ENCODE data around the gene HOXC9. TPM values are rescaled to one million over a fixed set of nuclear protein-coding genes. Genes with fewer than 3 reads are reported as not detected.

HOXC9 gene
- total RNA-seq, 1 donor from 2014 or later, result not detected

DNA sequence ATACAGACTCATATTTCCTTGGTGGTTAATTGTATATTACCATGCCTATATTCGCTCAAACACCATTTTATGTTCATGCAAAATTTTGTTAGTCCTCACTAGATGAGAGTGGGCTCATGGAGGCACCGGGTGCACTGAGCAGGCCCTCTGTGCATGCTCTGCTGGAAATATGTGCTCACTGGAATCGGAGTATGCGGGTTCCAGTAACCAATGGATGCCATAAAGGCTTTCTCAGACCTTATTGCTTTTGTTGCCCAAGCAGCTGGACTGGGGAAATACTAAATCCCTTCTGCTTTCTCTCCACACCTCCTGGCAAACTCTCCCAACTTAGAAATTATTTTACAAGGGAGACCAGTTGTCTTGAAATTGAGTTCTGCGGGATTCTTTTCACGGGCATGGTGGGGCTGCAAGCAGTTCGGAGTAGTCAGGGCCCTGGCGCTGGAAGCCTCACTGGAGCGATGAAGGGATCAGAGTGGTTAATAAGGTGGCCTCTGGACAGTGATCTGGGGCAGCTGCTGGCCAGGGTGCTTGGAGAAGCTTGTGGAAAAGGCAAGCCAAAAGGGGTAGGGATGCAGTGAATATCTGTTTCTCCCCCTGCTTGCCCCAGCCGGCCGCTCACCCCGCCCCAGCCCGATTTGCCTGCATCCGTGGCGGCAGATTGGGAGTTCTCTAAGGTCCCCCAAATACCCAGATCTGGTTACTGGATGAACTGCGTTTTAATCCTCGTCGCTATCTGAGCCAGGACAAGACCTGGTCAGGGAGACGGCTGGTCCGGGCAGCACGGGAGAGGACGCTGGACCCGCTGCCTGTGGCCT is 20.8 kb downstream of the HOXC9 start:
- H3K4me3 ChIP-seq, result no peak overlapping the region

DNA sequence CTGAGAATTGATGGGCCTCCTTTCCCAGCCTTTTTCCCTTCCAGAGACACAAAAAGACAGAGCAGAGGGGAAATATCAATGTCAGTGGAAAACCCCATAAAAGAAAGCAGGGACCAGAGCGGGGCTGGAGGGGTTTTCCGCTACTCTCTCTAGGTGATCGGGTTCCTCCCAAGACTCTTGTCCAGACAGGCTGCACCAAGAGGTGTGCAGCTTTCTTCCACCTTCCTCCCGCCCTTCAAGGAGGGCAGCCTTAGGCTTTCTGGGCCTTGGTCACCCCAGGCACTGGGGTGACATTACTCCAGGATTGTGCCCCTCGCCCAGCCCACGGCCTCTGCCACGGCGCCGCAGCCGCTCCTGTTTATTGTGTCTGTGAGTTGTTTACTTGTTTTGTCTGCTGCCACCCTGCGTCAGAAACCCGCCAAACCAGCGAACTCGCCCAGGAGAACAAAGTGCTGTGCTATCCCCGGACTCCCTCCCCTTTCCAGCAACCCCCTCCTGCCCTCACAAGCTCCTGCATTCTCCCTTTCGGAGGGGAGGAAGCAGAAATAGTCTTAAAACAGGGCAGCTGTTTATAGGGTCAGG is 21.6 kb downstream of the HOXC9 start:
- H3K4me1 ChIP-seq, result peaks cover 30% of the 10 kb centered on the region
- no peak overlapping the region for H3K4me3 ChIP-seq
- H3K27me3 ChIP-seq, result peaks cover 31% of the 10 kb centered on the region
- TF ChIP-seq POLR2A (IDR thresholded peaks at IDR 0.05) (no peak), POLR2AphosphoS5 (IDR thresholded peaks at IDR 0.05; ENCODE audit: insufficient read depth in 1 of 2, low read depth in 1 of 2) (no peak)
- TF ChIP-seq, protein P1, sequence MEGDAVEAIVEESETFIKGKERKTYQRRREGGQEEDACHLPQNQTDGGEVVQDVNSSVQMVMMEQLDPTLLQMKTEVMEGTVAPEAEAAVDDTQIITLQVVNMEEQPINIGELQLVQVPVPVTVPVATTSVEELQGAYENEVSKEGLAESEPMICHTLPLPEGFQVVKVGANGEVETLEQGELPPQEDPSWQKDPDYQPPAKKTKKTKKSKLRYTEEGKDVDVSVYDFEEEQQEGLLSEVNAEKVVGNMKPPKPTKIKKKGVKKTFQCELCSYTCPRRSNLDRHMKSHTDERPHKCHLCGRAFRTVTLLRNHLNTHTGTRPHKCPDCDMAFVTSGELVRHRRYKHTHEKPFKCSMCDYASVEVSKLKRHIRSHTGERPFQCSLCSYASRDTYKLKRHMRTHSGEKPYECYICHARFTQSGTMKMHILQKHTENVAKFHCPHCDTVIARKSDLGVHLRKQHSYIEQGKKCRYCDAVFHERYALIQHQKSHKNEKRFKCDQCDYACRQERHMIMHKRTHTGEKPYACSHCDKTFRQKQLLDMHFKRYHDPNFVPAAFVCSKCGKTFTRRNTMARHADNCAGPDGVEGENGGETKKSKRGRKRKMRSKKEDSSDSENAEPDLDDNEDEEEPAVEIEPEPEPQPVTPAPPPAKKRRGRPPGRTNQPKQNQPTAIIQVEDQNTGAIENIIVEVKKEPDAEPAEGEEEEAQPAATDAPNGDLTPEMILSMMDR (IDR thresholded peaks at IDR 0.05), result no peak
- no peak for DNase-seq (ENCODE audit: extremely low spot score in 2 of 2)
- no peaks in the 10 kb centered on the region for H3K9me3 ChIP-seq
- H3K27ac ChIP-seq, result no peak overlapping the region
- H3K36me3 ChIP-seq, result no peaks in the 10 kb centered on the region
- intact Hi-C loops (cut with DNase I), result no loop called here

More for the DNA sequence above, 20.8 kb downstream of the HOXC9 start:
- intact Hi-C loops (cut with DNase I), result no loop called here
- no peaks in the 10 kb centered on the region for H3K9me3 ChIP-seq
- H3K27ac ChIP-seq, result no peak overlapping the region
- H3K27me3 ChIP-seq, result peaks cover 38% of the 10 kb centered on the region
- H3K36me3 ChIP-seq, result no peaks in the 10 kb centered on the region
- no peak for TF ChIP-seq POLR2A (IDR thresholded peaks at IDR 0.05)
- TF ChIP-seq POLR2AphosphoS5 (IDR thresholded peaks at IDR 0.05; ENCODE audit: insufficient read depth in 1 of 2, low read depth in 1 of 2), result no peak
- TF ChIP-seq, protein P1 (IDR thresholded peaks at IDR 0.05), result no peak
- no peak for DNase-seq (ENCODE audit: extremely low spot score in 2 of 2)
- peaks cover 33% of the 10 kb centered on the region for H3K4me1 ChIP-seq

DNA sequence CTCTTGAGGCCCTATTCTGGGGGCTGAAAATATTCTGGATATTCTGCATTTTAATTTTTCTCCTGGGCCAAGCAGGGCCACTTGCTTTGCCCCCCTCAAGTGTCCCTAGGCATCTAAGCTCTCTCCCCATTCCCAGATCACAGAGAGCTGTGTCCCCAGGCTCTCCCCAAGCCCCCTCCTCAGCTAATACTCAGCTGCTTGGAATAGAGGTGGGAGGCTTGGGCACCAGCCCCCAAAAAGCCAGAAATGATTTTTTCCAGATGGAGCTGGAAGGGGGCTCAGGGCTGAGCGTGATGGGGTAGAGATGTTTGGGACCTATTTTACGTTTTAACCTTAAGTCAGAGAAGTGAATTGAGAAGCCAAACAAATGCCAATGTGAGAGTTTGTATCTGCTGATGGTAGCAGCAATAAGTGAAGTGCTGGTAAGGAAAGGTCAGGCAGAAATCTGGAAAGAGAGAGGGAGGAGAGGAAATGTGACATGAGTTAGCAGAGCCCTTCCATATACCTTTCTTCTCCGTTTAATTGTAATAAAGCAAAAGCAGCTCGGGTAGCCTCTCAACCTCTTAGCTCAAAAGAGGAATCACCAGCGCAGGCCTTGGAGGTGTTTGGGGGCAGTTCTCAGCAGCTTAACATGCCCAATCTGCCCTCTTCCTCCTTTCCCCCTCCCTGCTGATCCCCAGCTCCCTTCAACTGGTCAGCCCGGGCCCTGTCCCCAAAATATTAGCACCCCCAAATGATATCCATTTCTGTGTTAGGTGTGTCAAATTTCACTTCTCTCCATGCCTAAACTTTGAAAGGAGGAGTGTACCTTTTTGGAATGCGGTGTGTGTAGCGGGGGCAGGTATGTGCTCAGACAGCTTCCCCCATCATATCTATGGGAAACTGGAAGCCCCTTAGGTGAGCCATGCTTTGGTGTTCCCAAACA is 23.3 kb downstream of the HOXC9 start:
- Histone ChIP-seq H3K27ac (no peak overlapping the region), H3K4me1 (peaks cover 13% of the 10 kb centered on the region), H3K36me3 (no peaks in the 10 kb centered on the region), H3K4me3 (no peak overlapping the region), H3K9me3 (no peaks in the 10 kb centered on the region), H3K27me3 (peaks cover 21% of the 10 kb centered on the region)
- DNase-seq (ENCODE audit: extremely low spot score in 2 of 2), result no peak
- TF ChIP-seq POLR2A (IDR thresholded peaks at IDR 0.05), result no peak
- TF ChIP-seq, protein P1 (IDR thresholded peaks at IDR 0.05), result no peak
- TF ChIP-seq POLR2AphosphoS5 (IDR thresholded peaks at IDR 0.05; ENCODE audit: insufficient read depth in 1 of 2, low read depth in 1 of 2), result no peak
- intact Hi-C loops (cut with DNase I), result no loop called here

DNA sequence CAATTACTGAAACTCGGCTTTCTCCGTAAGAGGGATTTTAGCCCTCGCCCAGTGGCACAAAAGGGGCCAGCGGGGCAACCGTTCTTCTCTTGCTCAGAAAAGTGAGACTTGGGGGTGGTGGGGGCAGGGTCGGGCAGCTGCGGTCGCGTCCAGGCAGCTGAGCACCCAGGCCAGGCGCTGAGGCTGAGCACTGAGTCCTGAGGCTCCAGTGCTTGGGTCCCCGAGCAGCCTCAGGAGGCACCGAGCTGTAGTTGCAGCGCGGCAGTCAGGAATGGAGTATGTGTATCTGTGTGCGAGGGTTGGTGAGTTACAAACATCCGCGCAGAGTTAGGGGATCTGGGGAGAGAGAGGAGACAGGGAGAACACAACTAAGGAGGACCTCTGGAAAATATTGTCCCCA is 24.2 kb downstream of the HOXC9 start:
- Histone ChIP-seq H3K36me3 (no peaks in the 10 kb centered on the region), H3K4me1 (peaks cover 10% of the 10 kb centered on the region), H3K27ac (no peak overlapping the region), H3K27me3 (peaks cover 21% of the 10 kb centered on the region), H3K9me3 (no peaks in the 10 kb centered on the region), H3K4me3 (no peak overlapping the region)
- intact Hi-C loops (cut with DNase I), result no loop called here
- no peak for DNase-seq (ENCODE audit: extremely low spot score in 2 of 2)
- TF ChIP-seq POLR2AphosphoS5 (IDR thresholded peaks at IDR 0.05; ENCODE audit: insufficient read depth in 1 of 2, low read depth in 1 of 2) (no peak), POLR2A (IDR thresholded peaks at IDR 0.05) (no peak)
- TF ChIP-seq, protein P1 (IDR thresholded peaks at IDR 0.05), result no peak
